ENCODE results near the gene AKAP8L. TPM values are rescaled to one million over a fixed set of nuclear protein-coding genes. Genes with fewer than 3 reads are reported as not detected.

AKAP8L gene
- total and polyA plus RNA-seq, 4 donors, result 16.4 to 67.1 (median 42.9) TPM

GRCh38 chr19:15400521-15401396, 18.0 kb downstream of the AKAP8L start (continued):
- TF ChIP-seq ATF3 (IDR thresholded peaks at IDR 0.05) (no peak), RXRA (IDR thresholded peaks at IDR 0.05) (no peak), EGR1 (IDR thresholded peaks at IDR 0.05; ENCODE audit: low read depth in 2 of 2) (no peak), SP1 (IDR thresholded peaks at IDR 0.05) (no peak)
- TF ChIP-seq, protein P1, sequence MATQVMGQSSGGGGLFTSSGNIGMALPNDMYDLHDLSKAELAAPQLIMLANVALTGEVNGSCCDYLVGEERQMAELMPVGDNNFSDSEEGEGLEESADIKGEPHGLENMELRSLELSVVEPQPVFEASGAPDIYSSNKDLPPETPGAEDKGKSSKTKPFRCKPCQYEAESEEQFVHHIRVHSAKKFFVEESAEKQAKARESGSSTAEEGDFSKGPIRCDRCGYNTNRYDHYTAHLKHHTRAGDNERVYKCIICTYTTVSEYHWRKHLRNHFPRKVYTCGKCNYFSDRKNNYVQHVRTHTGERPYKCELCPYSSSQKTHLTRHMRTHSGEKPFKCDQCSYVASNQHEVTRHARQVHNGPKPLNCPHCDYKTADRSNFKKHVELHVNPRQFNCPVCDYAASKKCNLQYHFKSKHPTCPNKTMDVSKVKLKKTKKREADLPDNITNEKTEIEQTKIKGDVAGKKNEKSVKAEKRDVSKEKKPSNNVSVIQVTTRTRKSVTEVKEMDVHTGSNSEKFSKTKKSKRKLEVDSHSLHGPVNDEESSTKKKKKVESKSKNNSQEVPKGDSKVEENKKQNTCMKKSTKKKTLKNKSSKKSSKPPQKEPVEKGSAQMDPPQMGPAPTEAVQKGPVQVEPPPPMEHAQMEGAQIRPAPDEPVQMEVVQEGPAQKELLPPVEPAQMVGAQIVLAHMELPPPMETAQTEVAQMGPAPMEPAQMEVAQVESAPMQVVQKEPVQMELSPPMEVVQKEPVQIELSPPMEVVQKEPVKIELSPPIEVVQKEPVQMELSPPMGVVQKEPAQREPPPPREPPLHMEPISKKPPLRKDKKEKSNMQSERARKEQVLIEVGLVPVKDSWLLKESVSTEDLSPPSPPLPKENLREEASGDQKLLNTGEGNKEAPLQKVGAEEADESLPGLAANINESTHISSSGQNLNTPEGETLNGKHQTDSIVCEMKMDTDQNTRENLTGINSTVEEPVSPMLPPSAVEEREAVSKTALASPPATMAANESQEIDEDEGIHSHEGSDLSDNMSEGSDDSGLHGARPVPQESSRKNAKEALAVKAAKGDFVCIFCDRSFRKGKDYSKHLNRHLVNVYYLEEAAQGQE (IDR thresholded peaks at IDR 0.05), result no peak

- WGBS, result 95% methylated on average over 14 of the region's 14 CpGs
- TF ChIP-seq FOXA2 (IDR thresholded peaks at IDR 0.05) (no peak), RAD21 (IDR thresholded peaks at IDR 0.05) (no peak), HNF4A (conservative IDR thresholded peaks at IDR 0.05) (no peak), HNF4G (IDR thresholded peaks at IDR 0.05) (no peak), SP1 (IDR thresholded peaks at IDR 0.05) (no peak), EGR1 (IDR thresholded peaks at IDR 0.05; ENCODE audit: low read depth in 2 of 2) (no peak), JUND (IDR thresholded peaks at IDR 0.05) (no peak), ATF3 (IDR thresholded peaks at IDR 0.05) (no peak), FOXA1 (IDR thresholded peaks at IDR 0.05) (no peak), GABPA (IDR thresholded peaks at IDR 0.05 in 1 of 2, conservative IDR thresholded peaks at IDR 0.05 in 1 of 2) (no peak), NR2F2 (IDR thresholded peaks at IDR 0.05) (no peak), RXRA (IDR thresholded peaks at IDR 0.05) (no peak), TAF1 (conservative IDR thresholded peaks at IDR 0.05) (no peak), MAX (IDR thresholded peaks at IDR 0.05) (no peak), YY1 (IDR thresholded peaks at IDR 0.05) (no peak), ZBTB33 (IDR thresholded peaks at IDR 0.05) (no peak)
- TF ChIP-seq, protein P2, sequence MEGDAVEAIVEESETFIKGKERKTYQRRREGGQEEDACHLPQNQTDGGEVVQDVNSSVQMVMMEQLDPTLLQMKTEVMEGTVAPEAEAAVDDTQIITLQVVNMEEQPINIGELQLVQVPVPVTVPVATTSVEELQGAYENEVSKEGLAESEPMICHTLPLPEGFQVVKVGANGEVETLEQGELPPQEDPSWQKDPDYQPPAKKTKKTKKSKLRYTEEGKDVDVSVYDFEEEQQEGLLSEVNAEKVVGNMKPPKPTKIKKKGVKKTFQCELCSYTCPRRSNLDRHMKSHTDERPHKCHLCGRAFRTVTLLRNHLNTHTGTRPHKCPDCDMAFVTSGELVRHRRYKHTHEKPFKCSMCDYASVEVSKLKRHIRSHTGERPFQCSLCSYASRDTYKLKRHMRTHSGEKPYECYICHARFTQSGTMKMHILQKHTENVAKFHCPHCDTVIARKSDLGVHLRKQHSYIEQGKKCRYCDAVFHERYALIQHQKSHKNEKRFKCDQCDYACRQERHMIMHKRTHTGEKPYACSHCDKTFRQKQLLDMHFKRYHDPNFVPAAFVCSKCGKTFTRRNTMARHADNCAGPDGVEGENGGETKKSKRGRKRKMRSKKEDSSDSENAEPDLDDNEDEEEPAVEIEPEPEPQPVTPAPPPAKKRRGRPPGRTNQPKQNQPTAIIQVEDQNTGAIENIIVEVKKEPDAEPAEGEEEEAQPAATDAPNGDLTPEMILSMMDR (IDR thresholded peaks at IDR 0.05; ENCODE audit: low read depth, low read length, missing input control), result no peak
- TF ChIP-seq, protein P1 (IDR thresholded peaks at IDR 0.05), result no peak
- DNase-seq (ENCODE audit: low spot score), result no peak
- H3K27ac ChIP-seq (ENCODE audit: low read depth in 1 of 2, low read length in 2 of 2), result no peak overlapping the region
- H3K9ac ChIP-seq (ENCODE audit: low read depth in 1 of 2, low read length in 2 of 2), result no peak overlapping the region
- H3K9me3 ChIP-seq (ENCODE audit: control insufficient read depth in 4 of 4, low read length in 3 of 4), result no peaks in the 10 kb centered on the region
- H3K4me3 ChIP-seq (ENCODE audit: low read depth in 1 of 3, low read length in 3 of 3), result no peak overlapping the region
- H3K27me3 ChIP-seq (ENCODE audit: control insufficient read depth in 4 of 4, insufficient read depth in 4 of 4, low read length in 3 of 4), result no peaks in the 10 kb centered on the region
- H3K36me3 ChIP-seq (ENCODE audit: control insufficient read depth in 4 of 4, insufficient read depth in 3 of 4, low read depth in 1 of 4, low read length in 3 of 4), result peaks cover 32 to 81% (median 58%) of the 10 kb centered on the region in 4 donors
- H3K4me1 ChIP-seq (ENCODE audit: control insufficient read depth in 4 of 4, insufficient read depth in 4 of 4, low read length in 3 of 4), result peaks cover 0 to 3% (median 2%) of the 10 kb centered on the region in 4 donors
Measured at GRCh38 chr19:15399635-15400034, 19.2 kb downstream of the AKAP8L start.
